ENCODE data around the gene PDE4B.
A peak's percentile ranks its signal among the peaks of the same experiment; 100 is the strongest.

Gene PDE4B

DNA sequence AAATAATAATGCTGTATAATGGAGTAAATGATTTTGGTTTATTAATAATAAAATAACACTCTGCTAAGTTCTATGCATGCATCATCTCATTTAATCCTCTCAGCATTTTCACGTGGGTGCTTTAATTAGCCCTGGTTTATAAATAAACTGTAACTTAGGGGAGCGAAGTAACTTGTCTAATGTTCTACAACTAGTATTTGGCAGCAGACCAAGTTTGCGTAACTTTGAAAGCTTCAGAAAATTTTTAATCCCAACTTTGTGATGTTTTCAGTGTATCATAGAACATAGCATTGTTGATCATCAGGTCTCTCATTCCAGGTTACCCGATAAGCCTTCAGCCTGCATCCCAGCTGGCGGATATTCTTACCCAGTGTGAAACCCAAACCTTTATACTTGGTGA lies 418.8 kb downstream of the PDE4B start:
- H3K4me3 ChIP-seq (replicated peaks; ENCODE audit: low read depth, low read length) = no peak overlapping the region
- DNase-seq (ENCODE audit: low read depth) = peak; percentile 13
- TF ChIP-seq, protein P1, sequence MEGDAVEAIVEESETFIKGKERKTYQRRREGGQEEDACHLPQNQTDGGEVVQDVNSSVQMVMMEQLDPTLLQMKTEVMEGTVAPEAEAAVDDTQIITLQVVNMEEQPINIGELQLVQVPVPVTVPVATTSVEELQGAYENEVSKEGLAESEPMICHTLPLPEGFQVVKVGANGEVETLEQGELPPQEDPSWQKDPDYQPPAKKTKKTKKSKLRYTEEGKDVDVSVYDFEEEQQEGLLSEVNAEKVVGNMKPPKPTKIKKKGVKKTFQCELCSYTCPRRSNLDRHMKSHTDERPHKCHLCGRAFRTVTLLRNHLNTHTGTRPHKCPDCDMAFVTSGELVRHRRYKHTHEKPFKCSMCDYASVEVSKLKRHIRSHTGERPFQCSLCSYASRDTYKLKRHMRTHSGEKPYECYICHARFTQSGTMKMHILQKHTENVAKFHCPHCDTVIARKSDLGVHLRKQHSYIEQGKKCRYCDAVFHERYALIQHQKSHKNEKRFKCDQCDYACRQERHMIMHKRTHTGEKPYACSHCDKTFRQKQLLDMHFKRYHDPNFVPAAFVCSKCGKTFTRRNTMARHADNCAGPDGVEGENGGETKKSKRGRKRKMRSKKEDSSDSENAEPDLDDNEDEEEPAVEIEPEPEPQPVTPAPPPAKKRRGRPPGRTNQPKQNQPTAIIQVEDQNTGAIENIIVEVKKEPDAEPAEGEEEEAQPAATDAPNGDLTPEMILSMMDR (IDR thresholded peaks at IDR 0.05; ENCODE audit: low read length, missing control alignments) = no peak

DNA sequence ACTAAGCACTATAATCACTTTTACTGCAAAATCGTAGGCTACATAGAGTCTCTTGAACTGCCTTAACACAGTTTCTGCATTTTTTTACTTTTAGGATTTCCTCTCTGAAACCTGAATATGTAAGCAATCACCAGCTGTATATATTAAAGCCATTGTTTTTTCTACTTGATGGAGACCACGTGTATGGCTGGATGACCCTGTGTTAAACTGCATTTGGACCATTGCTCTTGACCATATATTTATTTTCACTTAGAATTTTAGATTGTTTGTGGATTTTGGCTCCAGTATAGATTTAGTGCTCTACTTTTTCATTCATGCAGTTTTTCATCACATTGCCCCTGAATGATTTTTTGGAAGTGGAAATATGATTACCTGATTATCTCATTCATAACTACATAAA lies 420.8 kb downstream of the PDE4B start:
- no peak overlapping the region for H3K4me3 ChIP-seq (replicated peaks; ENCODE audit: low read depth, low read length)
- TF ChIP-seq, protein P1 (IDR thresholded peaks at IDR 0.05; ENCODE audit: low read length, missing control alignments) = no peak
- DNase-seq (ENCODE audit: low read depth) = no peak

DNA sequence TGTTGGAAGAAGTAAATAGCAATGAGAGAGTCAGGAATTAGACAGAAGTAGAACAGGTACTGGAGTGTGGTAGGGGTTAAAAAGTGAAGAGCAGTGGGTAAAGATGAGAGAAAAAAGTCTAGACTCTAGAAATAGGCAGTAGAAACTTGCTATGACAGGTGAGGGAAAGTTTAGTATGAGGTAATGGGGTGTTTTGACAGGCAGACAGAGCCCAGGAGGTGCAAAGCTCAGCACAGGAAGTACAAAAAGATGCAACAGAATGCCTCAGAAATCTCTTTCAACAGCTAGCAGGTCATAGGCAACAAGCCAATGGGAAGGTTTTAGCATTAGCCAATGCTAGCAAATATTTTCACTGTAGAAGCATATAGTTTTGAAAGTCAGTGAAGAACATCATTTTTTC lies 422.2 kb downstream of the PDE4B start:
- TF ChIP-seq, protein P1 (IDR thresholded peaks at IDR 0.05; ENCODE audit: low read length, missing control alignments) = no peak
- H3K4me3 ChIP-seq (replicated peaks; ENCODE audit: low read depth, low read length) = no peak overlapping the region
- DNase-seq (ENCODE audit: low read depth) = peak; percentile 27

DNA sequence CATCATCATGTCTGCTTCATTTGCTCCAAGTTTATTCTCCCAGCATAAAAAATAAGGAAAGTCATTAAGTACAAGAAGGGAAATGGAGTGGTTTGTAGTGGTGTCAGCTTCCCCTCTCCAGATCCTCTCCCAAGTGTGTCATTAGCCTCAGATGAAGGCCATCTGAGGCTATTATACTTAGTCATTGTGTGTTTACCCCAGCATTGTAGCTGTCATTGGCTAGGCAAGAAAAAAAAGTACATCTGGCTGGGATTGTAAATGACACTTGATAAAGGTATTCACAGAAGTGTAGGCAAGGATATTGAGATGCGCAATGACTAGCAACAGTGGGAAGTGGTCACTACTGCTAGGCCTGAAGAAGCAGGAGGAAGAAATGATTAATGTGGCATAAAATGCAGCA lies 424.3 kb downstream of the PDE4B start:
- H3K4me3 ChIP-seq (replicated peaks; ENCODE audit: low read depth, low read length) = no peak overlapping the region
- TF ChIP-seq, protein P1 (IDR thresholded peaks at IDR 0.05; ENCODE audit: low read length, missing control alignments) = no peak
- peak; percentile 16 for DNase-seq (ENCODE audit: low read depth)

DNA sequence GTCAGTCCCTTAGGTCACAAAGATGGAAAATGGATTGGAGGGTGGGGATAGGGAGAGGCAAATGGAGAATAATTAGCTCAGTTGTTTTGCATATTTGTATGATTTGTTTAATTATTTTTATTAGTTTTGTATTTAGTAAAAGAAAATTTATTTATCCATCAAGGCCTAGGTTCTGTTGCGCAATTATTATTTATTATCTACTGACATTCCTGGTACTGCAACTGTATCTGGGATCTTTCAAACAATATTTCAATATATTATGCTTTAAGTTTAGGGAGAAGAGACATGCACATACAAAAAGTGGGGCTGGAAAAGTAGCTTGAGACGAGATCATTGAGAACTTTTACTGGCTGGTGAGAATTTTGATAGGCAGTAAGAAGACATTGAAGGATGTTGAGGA lies 424.9 kb downstream of the PDE4B start:
- TF ChIP-seq, protein P1 (IDR thresholded peaks at IDR 0.05; ENCODE audit: low read length, missing control alignments) = no peak
- H3K4me3 ChIP-seq (replicated peaks; ENCODE audit: low read depth, low read length) = no peak overlapping the region
- no peak for DNase-seq (ENCODE audit: low read depth)

DNA sequence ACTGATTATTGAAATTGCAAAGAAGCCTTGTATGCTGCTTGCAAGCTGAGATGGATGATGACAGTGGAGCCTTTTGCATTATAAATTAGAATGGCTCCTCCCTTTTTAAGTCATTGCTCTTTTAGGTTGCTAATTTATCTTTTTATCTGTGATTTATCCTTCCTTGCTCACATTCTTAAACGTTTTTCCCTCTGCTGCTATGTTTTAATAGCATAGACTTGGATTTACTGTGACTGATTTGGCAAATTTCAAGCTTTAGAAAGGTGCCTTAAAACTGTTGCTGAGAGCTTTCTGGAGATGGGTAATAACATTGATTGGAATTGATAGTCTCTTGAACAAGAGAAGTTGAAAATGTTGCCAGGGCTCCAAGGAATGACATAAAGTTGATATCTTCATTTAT lies 427.8 kb downstream of the PDE4B start:
- TF ChIP-seq, protein P1 (IDR thresholded peaks at IDR 0.05; ENCODE audit: low read length, missing control alignments) = no peak
- H3K4me3 ChIP-seq (replicated peaks; ENCODE audit: low read depth, low read length) = no peak overlapping the region
- no peak for DNase-seq (ENCODE audit: low read depth)

DNA sequence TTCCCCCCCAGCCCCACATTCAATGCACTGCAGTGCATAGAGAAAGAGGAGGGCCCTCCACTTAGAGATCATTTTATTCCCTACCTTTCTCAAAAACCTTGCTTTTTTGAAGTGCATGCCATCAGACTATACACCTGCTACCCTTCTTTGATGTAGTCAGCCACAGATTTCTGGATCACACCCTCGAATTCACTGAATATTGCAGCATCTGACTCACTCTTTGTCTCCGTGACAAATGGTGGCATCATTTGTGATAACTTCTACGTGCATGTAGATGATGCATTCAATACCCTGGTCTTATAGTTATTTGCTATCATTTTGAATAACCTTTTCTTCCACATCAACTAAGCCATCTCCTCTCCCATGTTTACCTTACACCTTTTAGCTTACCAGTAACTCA lies 431.0 kb downstream of the PDE4B start:
- no peak overlapping the region for H3K4me3 ChIP-seq (replicated peaks; ENCODE audit: low read depth, low read length)
- DNase-seq (ENCODE audit: low read depth) = no peak
- TF ChIP-seq, protein P1 (IDR thresholded peaks at IDR 0.05; ENCODE audit: low read length, missing control alignments) = no peak

All from fibroblast of pulmonary artery (primary cell).